Esophagus squamous epithelium (tissue), 5 donors: ENCODE data around the gene B3GALT6. TPM values are rescaled to one million over a fixed set of nuclear protein-coding genes. Genes with fewer than 3 reads are reported as not detected.
A peak's percentile ranks its signal among the peaks of the same experiment; 100 is the strongest.

Experiments
- DNase-seq: peaks from one replicate; lab custom pipeline; 2025; lab: John Stamatoyannopoulos, UW
- H3K27ac ChIP-seq, 4 donors: fragments of 200-600 bp; sonication (generic); one replicate each; pipeline ENCODE4 v1.5.1; 2016 to 2019; ENCODE audit warnings: mild to moderate bottlenecking in 1 of 4
- H3K27me3 ChIP-seq, 4 donors: fragments of 200-600 bp; sonication (generic); 1 replicate in 3 of 4; 2 replicates in 1 of 4; pipeline versions ENCODE4 v1.5.1 to v1.6.0; 2017 to 2021; ENCODE audit warnings: antibody characterized with exemption in 1 of 4
- H3K36me3 ChIP-seq, 3 donors: fragments of 200-600 bp; sonication (generic); one replicate each; pipeline ENCODE4 v1.5.1; 2016 to 2019
- H3K4me1 ChIP-seq, 3 donors: fragments of 200-600 bp; sonication (generic); one replicate each; pipeline ENCODE4 v1.5.1; 2017 to 2019
- H3K4me3 ChIP-seq, 4 donors: fragments of 200-600 bp; sonication (generic); 1 replicate in 3 of 4; 2 replicates in 1 of 4; pipeline ENCODE4 v1.5.1; 2016 to 2019; ENCODE audit warnings: mild to moderate bottlenecking in 2 of 4, moderate library complexity in 1 of 4
- H3K9me3 ChIP-seq, 3 donors: fragments of 200-600 bp; sonication (generic); one replicate each; pipeline ENCODE4 v1.5.1; 2016 to 2019
- CTCF ChIP-seq, 6 experiments: fragments of 450-650 bp in 4 of 6; fragments of 200-600 bp in 2 of 6; sonication (generic) in 2 of 6; IDR thresholded peaks; one replicate each; pipeline ENCODE4 v1.5.1; 2016 to 2019; ENCODE audit warnings: antibody characterized with exemption in 6 of 6, mild to moderate bottlenecking in 4 of 6, moderate library complexity in 4 of 6
- POLR2A ChIP-seq, 4 donors: fragments of 450-650 bp; IDR thresholded peaks; one replicate each; pipeline ENCODE4 v1.6.1; 2017; ENCODE audit warnings: antibody characterized with exemption in 4 of 4, mild to moderate bottlenecking in 4 of 4, moderate library complexity in 3 of 4
- WGBS, 2 donors: methylation state at CpG; one replicate each; pipeline ENCODE4 v1.1.5; 2018; 5-methylcytosine and 5-hydroxymethylcytosine counted together
- intact Hi-C: fragments of 100-400 bp; cut with DNase I; formaldehyde crosslinking; loops from one replicate; pipeline ENCODE4 v1.15.0; 2022
- total RNA-seq, 4 donors: library from RNA; depleted of rRNA; stranded (reverse); fragments of >200 nt; gene quantifications; one replicate each; pipeline ENCODE4 v1.1.0, GENCODE V29; 2016
- donor health status: DM: yes; HTN: yes; CAD: no.

The B3GALT6 gene
- total RNA-seq, 4 donors from 2014 or later, result 13.5 to 17.5 (median 15.6) TPM

DNA sequence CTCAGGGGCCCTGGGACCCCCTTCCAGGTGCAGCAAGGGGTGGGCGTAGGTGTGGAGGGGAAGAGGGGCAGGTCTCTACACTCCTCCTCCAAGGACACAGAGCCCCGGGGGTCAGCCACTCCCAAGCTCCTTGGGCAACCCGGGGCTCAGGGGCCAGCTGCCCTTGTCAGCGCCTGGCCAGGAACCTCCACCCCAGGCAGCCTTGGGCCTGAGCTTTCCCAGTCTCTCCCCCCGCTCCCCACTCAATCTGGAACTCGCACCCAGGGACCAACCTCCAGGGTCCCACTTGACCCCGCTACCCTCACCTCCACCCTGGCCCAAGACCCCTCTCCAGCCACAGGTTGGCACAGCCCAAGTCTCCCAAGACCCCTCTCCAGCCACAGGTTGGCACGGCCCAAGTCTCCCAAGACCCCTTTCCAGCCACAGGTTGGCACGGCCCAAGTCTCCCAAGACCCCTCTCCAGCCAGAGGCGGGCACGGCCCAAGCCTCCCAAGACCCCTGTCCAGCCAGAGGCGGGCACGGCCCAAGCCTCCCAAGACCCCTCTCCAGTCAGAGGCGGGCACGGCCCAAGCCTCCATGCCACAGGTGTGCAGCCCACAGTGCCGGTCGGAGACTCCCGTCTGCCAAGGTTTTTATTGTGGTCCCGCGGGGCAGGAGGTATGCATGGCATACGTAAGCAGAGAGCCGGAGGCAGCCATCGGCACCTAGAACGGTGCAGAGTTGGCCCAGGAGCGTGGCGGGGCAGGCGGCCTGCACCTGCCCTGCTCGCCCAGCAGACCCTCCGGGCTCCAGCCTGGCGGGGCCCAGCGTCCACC lies 21.1 kb upstream of the B3GALT6 start:
- no peaks in the 10 kb centered on the region for H3K9me3 ChIP-seq
- H3K4me1 ChIP-seq, result peaks cover 32 to 73% (median 42%) of the 10 kb centered on the region in 3 donors
- 88 to 97% methylated on average over 8 to 10 of the region's 31 CpGs for WGBS, 2 donors

DNA sequence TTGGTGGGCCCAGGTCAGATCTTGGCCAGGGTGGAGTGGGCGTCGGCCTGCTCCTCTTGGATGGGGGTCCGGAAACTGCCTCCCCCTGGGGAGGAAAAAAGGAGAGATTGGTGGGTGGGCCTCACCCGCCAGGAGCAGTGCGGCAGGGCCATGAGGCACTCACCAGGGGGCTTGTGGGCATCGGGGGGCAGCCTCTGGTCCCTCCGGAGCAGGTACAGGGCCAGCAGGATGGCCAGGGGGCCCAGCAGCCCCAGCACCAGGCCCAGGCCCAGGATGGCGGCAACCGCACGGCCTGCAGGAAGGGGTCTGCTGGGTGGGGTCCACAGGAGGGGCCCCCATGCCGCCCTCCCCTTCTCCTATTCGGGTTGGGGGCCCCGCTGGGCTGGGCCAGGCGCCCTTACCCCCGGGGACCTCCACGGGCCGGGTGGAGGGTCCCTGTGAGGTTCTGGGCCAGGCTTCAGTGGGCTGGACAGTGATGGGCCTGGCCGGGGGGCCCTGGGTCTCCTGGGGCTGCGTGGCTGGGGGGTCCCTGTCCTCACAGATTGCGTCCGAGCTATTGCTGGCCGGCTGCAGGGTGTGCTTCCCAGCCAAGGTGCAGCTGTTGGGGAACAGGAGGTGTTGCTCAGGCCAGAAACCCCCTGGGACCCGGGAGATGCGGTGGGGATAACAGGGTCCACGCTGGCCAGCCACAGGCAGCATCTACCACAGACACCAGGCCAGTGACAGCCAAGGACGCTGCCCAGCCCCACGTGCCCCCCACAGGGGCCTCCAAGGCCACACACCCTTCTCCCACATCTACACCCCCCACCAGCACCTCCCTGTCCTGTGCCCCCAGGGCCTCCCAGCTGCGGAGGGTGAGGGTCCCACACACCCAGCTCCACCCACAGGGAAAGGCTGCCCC lies 20.2 kb upstream of the B3GALT6 start:
- H3K27me3 ChIP-seq, result peaks cover 0 to 39% (median 0%) of the 10 kb centered on the region in 4 donors
- H3K9me3 ChIP-seq, result no peaks in the 10 kb centered on the region
- 94% methylated on average over 3 of the region's 28 CpGs; no CpG with 5 or more reads in 1 of the 2 donors for WGBS, 2 donors
- peaks cover 2 to 13% (median 7%) of the 10 kb centered on the region in 3 donors for H3K36me3 ChIP-seq
- H3K27ac ChIP-seq, result peak overlapping the region in 2 of 4 donors; percentile 47 to 68
- no peak for DNase-seq
- H3K4me1 ChIP-seq, result peaks cover 23 to 65% (median 33%) of the 10 kb centered on the region in 3 donors
- peak overlapping the region in 2 of 4 donors; percentile 38 to 57 for H3K4me3 ChIP-seq
- TF ChIP-seq CTCF (IDR thresholded peaks at IDR 0.05) (no peak), POLR2A (IDR thresholded peaks at IDR 0.05) (no peak)
- intact Hi-C loops, result no loop called here

More for the DNA sequence above, 21.1 kb upstream of the B3GALT6 start:
- DNase-seq, result no peak
- H3K27me3 ChIP-seq, result peaks cover 0 to 48% (median 0%) of the 10 kb centered on the region in 4 donors
- no peak overlapping the region for H3K27ac ChIP-seq
- no peak overlapping the region for H3K4me3 ChIP-seq
- no peak for TF ChIP-seq CTCF (IDR thresholded peaks at IDR 0.05)
- no peak for TF ChIP-seq POLR2A (IDR thresholded peaks at IDR 0.05)
- H3K36me3 ChIP-seq, result peaks cover 0 to 5% (median 0%) of the 10 kb centered on the region in 3 donors
- intact Hi-C loops, result no loop called here

DNA sequence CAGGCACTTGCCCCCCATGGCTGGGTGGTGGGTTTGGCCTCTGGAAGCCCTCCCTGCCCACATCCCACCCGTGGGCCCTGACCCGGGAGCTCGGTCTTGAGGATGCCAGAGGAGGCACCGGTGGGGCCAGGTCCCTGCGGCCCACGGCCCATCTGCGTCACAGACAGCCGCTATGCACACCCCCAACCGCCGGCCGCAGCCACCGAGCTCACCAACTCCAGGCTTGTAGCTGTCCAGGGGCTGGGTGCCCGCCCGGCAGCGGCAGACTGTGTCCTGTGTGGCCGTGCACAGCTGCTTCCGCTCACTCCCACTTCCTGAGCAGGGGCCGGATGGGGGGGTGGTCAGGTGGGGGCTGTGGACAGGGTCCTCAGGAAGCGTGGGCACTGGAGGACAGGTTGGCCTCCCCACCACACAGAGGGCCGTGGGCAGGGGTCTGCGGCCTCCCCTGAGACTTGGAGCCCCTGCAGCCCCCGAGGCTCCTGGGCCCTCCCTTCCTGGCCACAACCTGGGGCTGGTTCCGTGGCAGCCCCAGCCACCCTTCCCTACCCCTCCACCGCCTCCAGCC lies 19.2 kb upstream of the B3GALT6 start:
- Histone ChIP-seq H3K4me3 (peak overlapping the region in 3 of 4 donors; percentile 19 to 57 (median 38)), H3K4me1 (peaks cover 18 to 59% (median 26%) of the 10 kb centered on the region in 3 donors), H3K27me3 (peaks cover 0 to 28% (median 0%) of the 10 kb centered on the region in 4 donors), H3K27ac (peak overlapping the region in 3 of 4 donors; percentile 3 to 68 (median 47)), H3K9me3 (no peaks in the 10 kb centered on the region), H3K36me3 (peaks cover 4 to 24% (median 12%) of the 10 kb centered on the region in 3 donors)
- TF ChIP-seq CTCF (IDR thresholded peaks at IDR 0.05) (no peak), POLR2A (IDR thresholded peaks at IDR 0.05) (no peak)
- WGBS, 2 donors, result 62% methylated on average over 7 of the region's 24 CpGs; no CpG with 5 or more reads in 1 of the 2 donors
- intact Hi-C loops, result no loop called here
- no peak for DNase-seq

DNA sequence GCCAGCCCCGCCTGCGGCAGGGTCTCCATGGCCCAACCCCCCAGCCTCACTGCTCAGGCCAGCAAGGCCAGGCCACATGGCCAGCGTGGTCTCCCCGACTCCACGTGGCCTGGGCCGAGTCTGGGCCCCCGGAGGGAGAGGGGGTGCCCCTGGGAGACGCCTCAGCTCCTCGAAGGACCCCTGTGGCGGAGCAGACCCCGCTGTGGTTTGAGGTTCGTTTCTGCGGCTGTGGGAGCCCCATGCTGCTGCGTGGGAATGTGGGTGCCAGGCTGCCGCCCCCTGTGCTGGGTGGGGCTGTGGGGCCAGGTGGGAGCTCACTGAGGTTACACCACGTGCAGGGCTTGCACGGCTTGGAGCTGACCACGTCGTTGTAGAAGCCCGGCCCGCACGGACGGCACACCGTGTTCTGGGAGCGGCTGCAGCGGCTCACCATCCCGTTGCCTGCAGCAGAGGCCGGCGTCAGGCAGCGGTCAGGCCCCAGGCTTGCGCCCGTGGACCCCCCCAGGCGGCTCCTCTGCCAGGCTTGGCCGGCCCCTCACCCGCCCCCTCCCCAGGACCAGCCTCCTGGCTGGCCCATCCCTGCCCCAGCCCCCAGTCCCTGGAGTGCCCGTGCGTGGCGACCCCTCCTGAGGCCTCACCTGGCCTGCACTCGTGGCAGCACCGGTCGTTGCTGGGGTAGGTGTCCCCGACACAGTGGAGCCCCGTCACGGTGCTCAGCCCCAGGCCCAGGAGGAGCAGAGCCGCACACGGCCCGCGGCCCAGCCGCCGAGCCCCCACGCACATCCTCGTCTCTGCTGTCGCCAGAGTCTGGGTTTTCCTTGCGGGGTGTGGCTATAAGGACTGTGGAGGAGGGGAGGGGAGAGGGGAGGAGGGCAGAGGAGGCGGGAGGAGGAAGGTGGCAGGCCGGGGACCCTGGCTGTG lies 18.4 kb upstream of the B3GALT6 start, which contains the start of gene TNFRSF4:
TNFRSF4 (minus strand) TSS at position 809 of the 921 bp plus-strand sequence; CDS start at position 783, 26 bp downstream.
- TF ChIP-seq CTCF (IDR thresholded peaks at IDR 0.05) (no peak), POLR2A (IDR thresholded peaks at IDR 0.05) (no peak)
- H3K4me3 ChIP-seq, result peak within 1 kb of the TSS in 3 of 4 donors; percentile 19 to 57 (median 38)
- intact Hi-C loops, result no loop called here

More for the DNA sequence above, 18.4 kb upstream of the B3GALT6 start, which contains the start of gene TNFRSF4:
- 40 to 45% methylated on average over 1 to 4 of the region's 56 CpGs for WGBS, 2 donors
- peaks cover 12 to 31% (median 12%) of the 10 kb centered on the region in 3 donors for H3K36me3 ChIP-seq
- no peak for DNase-seq
- H3K27ac ChIP-seq, result peak within 1 kb of the TSS in 2 of 4 donors; percentile 47 to 68
- peaks cover 0 to 21% (median 0%) of the 10 kb centered on the region in 4 donors for H3K27me3 ChIP-seq
- H3K4me1 ChIP-seq, result peaks cover 11 to 59% (median 19%) of the 10 kb centered on the region in 3 donors
- H3K9me3 ChIP-seq, result no peaks in the 10 kb centered on the region
